Gastroesophageal sphincter (tissue), 4 donors: ENCODE data around the gene IQGAP2. TPM values are rescaled to one million over a fixed set of nuclear protein-coding genes. Genes with fewer than 3 reads are reported as not detected.
"Not testable (repeated sequence)": the region's sequence is repeated elsewhere in the genome, so short reads cannot be mapped to it uniquely, and the experiment has no call there.

ENCODE experiments used
- ATAC-seq: fragments of 150-250 bp; one replicate; pipeline ENCODE4 v1.9.1; 2016; ENCODE audit warnings: mild to moderate bottlenecking, moderate library complexity
- H3K27ac ChIP-seq, 4 donors: fragments of 200-600 bp; sonication (generic) in 3 of 4; 1 replicate in 3 of 4; 2 replicates in 1 of 4; pipeline ENCODE4 v1.5.1; 2016 to 2019
- H3K27me3 ChIP-seq: fragments of 200-600 bp; sonication (generic); one replicate; pipeline ENCODE4 v1.5.1; 2019
- H3K36me3 ChIP-seq, 2 donors: fragments of 200-600 bp; sonication (generic); one replicate each; pipeline ENCODE4 v1.5.1; 2019; ENCODE audit warnings: control low read depth in 1 of 2
- H3K4me1 ChIP-seq, 3 donors: fragments of 200-600 bp; sonication (generic); 1 replicate in 2 of 3; 2 replicates in 1 of 3; pipeline ENCODE4 v1.5.1; 2016 to 2019; ENCODE audit warnings: control low read depth in 2 of 3
- H3K4me3 ChIP-seq, 2 donors: fragments of 200-600 bp; sonication (generic); one replicate each; pipeline ENCODE4 v1.5.1; 2019; ENCODE audit warnings: mild to moderate bottlenecking in 1 of 2, moderate library complexity in 1 of 2
- H3K9me3 ChIP-seq, 3 donors: fragments of 200-600 bp; sonication (generic); one replicate each; pipeline ENCODE4 v1.5.1; 2017 to 2019; ENCODE audit warnings: control low read depth in 2 of 3
- CTCF ChIP-seq, 4 experiments: fragments of 200-600 bp in 2 of 4; fragments of 450-650 bp in 2 of 4; sonication (generic) in 1 of 4; IDR thresholded peaks; one replicate each; pipeline ENCODE4 v1.5.1; 2017 to 2019; ENCODE audit warnings: antibody characterized with exemption in 4 of 4, mild to moderate bottlenecking in 2 of 4, moderate library complexity in 2 of 4
- EP300 ChIP-seq: sonication (generic); formaldehyde crosslinking; IDR thresholded peaks from one replicate; pipeline ENCODE4 v1.6.1; 2017; ENCODE audit warnings: antibody characterized with exemption, mild to moderate bottlenecking
- POLR2A ChIP-seq, 2 donors: fragments of 450-650 bp; IDR thresholded peaks; one replicate each; pipeline ENCODE4 v1.6.1; 2017; ENCODE audit warnings: antibody characterized with exemption in 2 of 2, mild to moderate bottlenecking in 2 of 2, moderate library complexity in 1 of 2
- POLR2AphosphoS5 ChIP-seq: sonication (generic); formaldehyde crosslinking; IDR thresholded peaks from one replicate; pipeline ENCODE4 v1.6.1; 2017; ENCODE audit warnings: antibody characterized with exemption
- WGBS, 2 donors: methylation state at CpG; one replicate each; pipeline ENCODE4 v1.1.5; 2018; ENCODE audit warnings: low coverage in 1 of 2; 5-methylcytosine and 5-hydroxymethylcytosine counted together
- total RNA-seq, 4 donors: library from RNA; depleted of rRNA; stranded (reverse); fragments of >200 nt; gene quantifications; one replicate each; pipeline ENCODE4 v1.1.0, GENCODE V29; 2016

The IQGAP2 gene
- total RNA-seq, 4 donors from 2014 or later = 15.7 to 34.4 (median 25.8) TPM

- H3K27ac ChIP-seq = no peak overlapping the region
- H3K4me3 ChIP-seq = no peak overlapping the region
- H3K4me1 ChIP-seq = no peaks in the 10 kb centered on the region
- H3K36me3 ChIP-seq = no peaks in the 10 kb centered on the region
- no peak for ATAC-seq
- peaks cover 0 to 8% (median 0%) of the 10 kb centered on the region in 3 donors for H3K9me3 ChIP-seq
- TF ChIP-seq EP300 = no peak
- TF ChIP-seq CTCF (IDR thresholded peaks at IDR 0.05) = no peak
- TF ChIP-seq POLR2A (IDR thresholded peaks at IDR 0.05) = no peak
- no peak for TF ChIP-seq POLR2AphosphoS5
- WGBS, 2 donors = 47 to 73% methylated on average over 1 of the region's 1 CpG
- no peaks in the 10 kb centered on the region for H3K27me3 ChIP-seq
Measured at GRCh38 chr5:76433261-76433660, 30.2 kb downstream of the IQGAP2 start.

- not testable (repeated sequence) for H3K27ac ChIP-seq, H3K4me3 ChIP-seq, ATAC-seq, H3K27me3 ChIP-seq, H3K4me1 ChIP-seq, H3K36me3 ChIP-seq
- 83 to 89% methylated on average over 1 to 3 of the region's 3 CpGs for WGBS, 2 donors
- H3K9me3 ChIP-seq = peaks cover 0 to 11% (median 0%) of the 10 kb centered on the region in 3 donors
Measured at GRCh38 chr5:76437507-76437906, 34.4 kb downstream of the IQGAP2 start.

GRCh38 chr5:76438025-76438424, 34.9 kb downstream of the IQGAP2 start:
- no peak for TF ChIP-seq POLR2AphosphoS5
- TF ChIP-seq EP300 = no peak
- TF ChIP-seq CTCF (IDR thresholded peaks at IDR 0.05) = no peak
- TF ChIP-seq POLR2A (IDR thresholded peaks at IDR 0.05) = no peak
- peaks cover 0 to 5% (median 0%) of the 10 kb centered on the region in 3 donors for H3K4me1 ChIP-seq

GRCh38 chr5:76439201-76439600, 36.1 kb downstream of the IQGAP2 start:
- no peak for ATAC-seq
- Histone ChIP-seq H3K27ac (no peak overlapping the region), H3K36me3 (no peaks in the 10 kb centered on the region), H3K9me3 (peaks cover 0 to 11% (median 0%) of the 10 kb centered on the region in 3 donors), H3K27me3 (no peaks in the 10 kb centered on the region), H3K4me3 (no peak overlapping the region), H3K4me1 (peaks cover 0 to 14% (median 0%) of the 10 kb centered on the region in 3 donors)
- WGBS, 2 donors = 71 to 86% methylated on average over 1 of the region's 1 CpG
- no peak for TF ChIP-seq POLR2AphosphoS5
- TF ChIP-seq CTCF (IDR thresholded peaks at IDR 0.05) = no peak
- no peak for TF ChIP-seq POLR2A (IDR thresholded peaks at IDR 0.05)
- no peak for TF ChIP-seq EP300

More at GRCh38 chr5:76438025-76438424, 34.9 kb downstream of the IQGAP2 start:
- H3K27me3 ChIP-seq = no peaks in the 10 kb centered on the region
- H3K9me3 ChIP-seq = peaks cover 0 to 11% (median 0%) of the 10 kb centered on the region in 3 donors
- no peak overlapping the region for H3K27ac ChIP-seq
- no peaks in the 10 kb centered on the region for H3K36me3 ChIP-seq
- ATAC-seq = no peak
- 43 to 50% methylated on average over 1 of the region's 1 CpG for WGBS, 2 donors
- H3K4me3 ChIP-seq = no peak overlapping the region

GRCh38 chr5:76439929-76440328, 36.8 kb downstream of the IQGAP2 start:
- TF ChIP-seq POLR2A (IDR thresholded peaks at IDR 0.05) (no peak), EP300 (no peak), CTCF (IDR thresholded peaks at IDR 0.05) (no peak), POLR2AphosphoS5 (no peak)
- H3K36me3 ChIP-seq = no peaks in the 10 kb centered on the region
- H3K27me3 ChIP-seq = no peaks in the 10 kb centered on the region
- no peak for ATAC-seq
- peaks cover 0 to 11% (median 0%) of the 10 kb centered on the region in 3 donors for H3K9me3 ChIP-seq
- no peak overlapping the region for H3K4me3 ChIP-seq
- H3K27ac ChIP-seq = no peak overlapping the region
- peaks cover 0 to 14% (median 0%) of the 10 kb centered on the region in 3 donors for H3K4me1 ChIP-seq
